Right lobe of liver (tissue), 4 donors: ENCODE data around the gene GGT7.
"Not testable (repeated sequence)": the region's sequence is repeated elsewhere in the genome, so short reads cannot be mapped to it uniquely, and the experiment has no call there.

ENCODE experiments used
- CTCF ChIP-seq, 4 donors: fragments of 200-600 bp in 3 of 4; fragments of 450-650 bp in 1 of 4; IDR thresholded peaks; one replicate each; pipeline versions ENCODE4 v1.5.1 to v1.8.0; 2016 to 2022; ENCODE audit warnings: antibody characterized with exemption in 4 of 4, mild to moderate bottlenecking in 2 of 4
- POLR2A ChIP-seq: fragments of 450-650 bp; IDR thresholded peaks from one replicate; pipeline ENCODE4 v1.6.1; 2017; ENCODE audit warnings: antibody characterized with exemption, mild to moderate bottlenecking
- donor health status: DM: no; HTN: no; CAD: no.
- donor health status: DM: no; HTN: no; CAD: no.
- donor health status: DM: no; HTN: yes; CAD: no.

- TF ChIP-seq POLR2A; CTCF (IDR thresholded peaks at IDR 0.05): not testable (repeated sequence)
Observed at GRCh38 chr20:34898129-34898528, 25.5 kb upstream of the GGT7 start.
